GM21381 (cell line): ENCODE measurements around the gene CASQ1.
A peak's percentile ranks its signal among the peaks of the same experiment; 100 is the strongest.

ENCODE experiments used
- ATAC-seq: cut with Tn5 transposase; IDR thresholded peaks from one replicate; pipeline ENCODE4 v1.9.1; 2021; ENCODE audit warnings: mild to moderate bottlenecking, moderate library complexity; ENCODE audit not compliant: unreplicated experiment

Gene CASQ1

GRCh38 chr1:160168016-160168415 is 22.4 kb upstream of the CASQ1 start:
- no peak for ATAC-seq

- ATAC-seq = no peak
Observed at GRCh38 chr1:160168609-160169369, 21.6 kb upstream of the CASQ1 start.

GRCh38 chr1:160169553-160170399 is 20.6 kb upstream of the CASQ1 start:
- no peak for ATAC-seq

GRCh38 chr1:160171354-160171753 is 19.0 kb upstream of the CASQ1 start:
- ATAC-seq = no peak

- ATAC-seq = no peak
Observed at GRCh38 chr1:160171980-160172379, 18.4 kb upstream of the CASQ1 start.

GRCh38 chr1:160177231-160177630 is 13.1 kb upstream of the CASQ1 start:
- ATAC-seq = no peak

GRCh38 chr1:160177667-160178066 is 12.7 kb upstream of the CASQ1 start:
- no peak for ATAC-seq

- ATAC-seq = no peak
Observed at GRCh38 chr1:160178731-160179130, 11.6 kb upstream of the CASQ1 start.

GRCh38 chr1:160179336-160179735 is 11.0 kb upstream of the CASQ1 start:
- ATAC-seq = no peak

GRCh38 chr1:160186246-160186645 is 4.1 kb upstream of the CASQ1 start:
- no peak for ATAC-seq

- ATAC-seq = no peak
Observed at GRCh38 chr1:160186729-160187128, 3.6 kb upstream of the CASQ1 start.

- ATAC-seq = no peak
Observed at GRCh38 chr1:160187407-160187806, 3.0 kb upstream of the CASQ1 start.

GRCh38 chr1:160188341-160188740 is 2.0 kb upstream of the CASQ1 start:
- no peak for ATAC-seq

GRCh38 chr1:160191756-160192155 is 1.4 kb downstream of the CASQ1 start:
- no peak for ATAC-seq

GRCh38 chr1:160192234-160192633 is 1.9 kb downstream of the CASQ1 start:
- no peak for ATAC-seq

GRCh38 chr1:160193091-160193819 is 2.9 kb downstream of the CASQ1 start:
- ATAC-seq = peak; percentile 75

GRCh38 chr1:160193832-160194736 is 3.7 kb downstream of the CASQ1 start:
- no peak for ATAC-seq

- no peak for ATAC-seq
Observed at GRCh38 chr1:160194737-160195059, 4.3 kb downstream of the CASQ1 start.

- ATAC-seq = no peak
Observed at GRCh38 chr1:160196143-160196542, 5.8 kb downstream of the CASQ1 start.

GRCh38 chr1:160197231-160197630 is 6.9 kb downstream of the CASQ1 start:
- ATAC-seq = no peak

GRCh38 chr1:160200786-160201185 is 10.4 kb downstream of the CASQ1 start:
- ATAC-seq = no peak
